Aorta (tissue), 5 donors: ENCODE data around the gene ARHGEF40. TPM values are rescaled to one million over a fixed set of nuclear protein-coding genes. Genes with fewer than 3 reads are reported as not detected.

Experiments
- ATAC-seq: fragments of 200-7000 bp; cut with Tn5 transposase; one replicate; pipeline ENCODE4 v1.9.1; 2022; ENCODE audit warnings: moderate library complexity; ENCODE audit not compliant: low FRiP score
- DNase-seq, 2 donors: peaks; one replicate each; pipeline ENCODE4 v3.0.0-alpha.2; 2020
- H3K27ac ChIP-seq, 2 donors: one replicate each; pipeline ENCODE4 v1.5.1; 2013; ENCODE audit warnings: low read length in 2 of 2, mild to moderate bottlenecking in 2 of 2, moderate library complexity in 2 of 2, control low read depth in 1 of 2, inconsistent platforms in 1 of 2, low read depth in 1 of 2
- H3K27me3 ChIP-seq, 2 donors: one replicate each; pipeline ENCODE4 v1.6.1; 2013; ENCODE audit warnings: control low read depth in 1 of 2, low read length in 1 of 2, mild to moderate bottlenecking in 1 of 2, moderate library complexity in 1 of 2; ENCODE audit not compliant: insufficient read depth in 2 of 2, control insufficient read depth in 1 of 2
- H3K36me3 ChIP-seq, 2 donors: one replicate each; pipeline ENCODE4 v1.6.1; 2013; ENCODE audit warnings: control low read depth in 1 of 2, low read length in 1 of 2, mild to moderate bottlenecking in 1 of 2; ENCODE audit not compliant: insufficient read depth in 2 of 2, control insufficient read depth in 1 of 2
- H3K4me1 ChIP-seq, 2 donors: one replicate each; pipeline ENCODE4 v1.6.1; 2013; ENCODE audit warnings: low read length in 2 of 2, control low read depth in 1 of 2, mild to moderate bottlenecking in 1 of 2, moderate library complexity in 1 of 2; ENCODE audit not compliant: insufficient read depth in 2 of 2, control insufficient read depth in 1 of 2
- H3K4me3 ChIP-seq, 2 donors: one replicate each; pipeline ENCODE4 v1.5.1; 2013; ENCODE audit warnings: low read length in 2 of 2, control low read depth in 1 of 2, mild to moderate bottlenecking in 1 of 2
- H3K9me3 ChIP-seq: one replicate; pipeline ENCODE4 v1.6.1; 2013; ENCODE audit warnings: mild to moderate bottlenecking, low read length; ENCODE audit not compliant: control insufficient read depth
- WGBS, 2 donors: extraction: QIAGEN DNeasy Blood & Tissue Kit; methylation state at CpG; one replicate each; pipeline ENCODE4 v1.1.7; 2013; 5-methylcytosine and 5-hydroxymethylcytosine counted together
- intact Hi-C, 2 donors: fragments of 100-400 bp; cut with DNase I; formaldehyde crosslinking; loops; one replicate each; pipeline versions ENCODE4 v1.14.2 to v1.15.0; 2022
- polyA plus RNA-seq, 2 donors: library from polyadenylated mRNA; stranded (reverse); fragments of 200-250 nt; gene quantifications; one replicate each; pipeline ENCODE4 v1.2.3, GENCODE V29; 2013
- total RNA-seq, 2 donors: library from RNA; stranded (reverse); fragmentation: NEBNext Ultra II Directional; extraction: Animal tissue kit (Norgen Biotek cat#: 25700); gene quantifications; one replicate each; pipeline ENCODE4 v1.2.1, GENCODE V29; 2021
- donor health status: healthy with polysubstance abuse.
- donor health status: Bipolar disorder and iron deficiency.
- donor health status: DM: no; HTN: no; CAD: no.
- donor health status: DM: no; HTN: no; CAD: no.
- donor health status: DM: yes; HTN: yes; CAD: no.

Gene ARHGEF40
- total and polyA plus RNA-seq, 4 donors: 5.4 to 68.3 (median 32.4) TPM

DNA sequence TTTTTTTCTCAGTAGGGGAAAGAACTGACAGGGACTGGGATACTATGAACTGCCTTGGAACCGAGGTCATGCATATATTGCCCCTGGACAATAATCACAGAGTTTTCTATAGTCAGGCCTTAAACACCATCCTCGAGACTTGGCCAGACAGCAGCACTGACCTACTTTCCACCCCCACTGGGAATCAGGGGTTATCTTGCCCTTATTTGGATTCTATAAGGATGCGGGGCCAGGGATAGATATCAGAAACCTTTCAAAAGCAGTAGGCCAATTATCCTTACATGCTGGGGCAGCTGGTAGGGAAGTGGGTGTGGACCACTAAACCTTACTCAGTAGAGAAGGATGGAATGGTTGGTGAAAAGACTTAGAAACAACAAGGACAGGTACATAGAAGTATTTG is 26.3 kb downstream of the ARHGEF40 start:
- Histone ChIP-seq H3K9me3 (no peaks in the 10 kb centered on the region), H3K27ac (no peak overlapping the region), H3K27me3 (no peaks in the 10 kb centered on the region), H3K4me1 (no peaks in the 10 kb centered on the region), H3K36me3 (no peaks in the 10 kb centered on the region), H3K4me3 (no peak overlapping the region)
- WGBS, 2 donors: 44 to 56% methylated on average over 3 of the region's 3 CpGs
- ATAC-seq: no peak
- intact Hi-C loops: no loop called here
- no peak for DNase-seq

- no peak for DNase-seq
- H3K36me3 ChIP-seq: no peaks in the 10 kb centered on the region
- WGBS, 2 donors: 28 to 34% methylated on average over 10 of the region's 10 CpGs
- H3K4me1 ChIP-seq: no peaks in the 10 kb centered on the region
- no peaks in the 10 kb centered on the region for H3K9me3 ChIP-seq
- intact Hi-C loops: no loop called here
- ATAC-seq: peak; percentile 1
- H3K27ac ChIP-seq: peak overlapping the region; percentile 65 to 97
- H3K27me3 ChIP-seq: no peaks in the 10 kb centered on the region
- H3K4me3 ChIP-seq: peak overlapping the region in 1 of 2 donors; percentile 84
Observed at GRCh38 chr14:21096978-21097635, 27.0 kb downstream of the ARHGEF40 start.

DNA sequence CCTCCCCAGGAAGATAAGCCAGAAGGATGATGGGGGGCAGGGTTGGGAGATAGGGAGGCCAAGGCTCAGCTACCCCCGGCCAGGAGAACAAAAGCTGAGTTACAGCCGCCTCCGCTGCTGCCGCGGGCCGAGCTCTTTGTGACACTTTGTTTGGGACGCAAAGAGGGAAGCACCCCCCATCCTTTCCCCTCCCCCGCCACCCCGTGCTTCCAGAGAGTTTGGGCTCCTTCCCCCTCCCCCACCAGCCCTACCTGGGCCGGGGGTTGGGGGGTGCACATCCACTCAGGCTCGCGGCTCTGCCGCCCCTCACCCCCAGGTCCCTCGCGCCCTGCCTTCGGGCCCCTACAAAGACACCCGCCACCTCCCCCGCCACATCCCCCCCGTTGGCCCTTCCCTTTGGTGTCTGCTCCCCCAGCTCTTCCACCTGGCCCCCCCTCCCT is 27.6 kb downstream of the ARHGEF40 start:
- 0 to 2% methylated on average over 14 to 19 of the region's 19 CpGs for WGBS, 2 donors
- DNase-seq: peak; percentile 61 to 80
- peak; percentile 9 for ATAC-seq
- H3K36me3 ChIP-seq: no peaks in the 10 kb centered on the region
- peak overlapping the region; percentile 65 to 97 for H3K27ac ChIP-seq
- intact Hi-C loops: no loop called here
- H3K27me3 ChIP-seq: no peaks in the 10 kb centered on the region
- peak overlapping the region; percentile 84 to 97 for H3K4me3 ChIP-seq
- no peaks in the 10 kb centered on the region for H3K4me1 ChIP-seq
- H3K9me3 ChIP-seq: no peaks in the 10 kb centered on the region

- Histone ChIP-seq H3K9me3 (no peaks in the 10 kb centered on the region), H3K36me3 (no peaks in the 10 kb centered on the region), H3K27ac (peak within 1 kb of the TSS; percentile 82 to 97), H3K27me3 (no peaks in the 10 kb centered on the region), H3K4me3 (peak within 1 kb of the TSS; percentile 84 to 97), H3K4me1 (no peaks in the 10 kb centered on the region)
- intact Hi-C loops: no loop called here
- DNase-seq: peak; percentile 73 to 87
- WGBS, 2 donors: 0 to 1% methylated on average over 6 to 89 of the region's 90 CpGs
- ATAC-seq: no peak
Observed at GRCh38 chr14:21098076-21098891, 28.2 kb downstream of the ARHGEF40 start, which contains the start of gene ZNF219. TSS of gene ZNF219 (minus strand) at chr14:21098655. CDS start at chr14:21093591, 5,064 bp downstream.

DNA sequence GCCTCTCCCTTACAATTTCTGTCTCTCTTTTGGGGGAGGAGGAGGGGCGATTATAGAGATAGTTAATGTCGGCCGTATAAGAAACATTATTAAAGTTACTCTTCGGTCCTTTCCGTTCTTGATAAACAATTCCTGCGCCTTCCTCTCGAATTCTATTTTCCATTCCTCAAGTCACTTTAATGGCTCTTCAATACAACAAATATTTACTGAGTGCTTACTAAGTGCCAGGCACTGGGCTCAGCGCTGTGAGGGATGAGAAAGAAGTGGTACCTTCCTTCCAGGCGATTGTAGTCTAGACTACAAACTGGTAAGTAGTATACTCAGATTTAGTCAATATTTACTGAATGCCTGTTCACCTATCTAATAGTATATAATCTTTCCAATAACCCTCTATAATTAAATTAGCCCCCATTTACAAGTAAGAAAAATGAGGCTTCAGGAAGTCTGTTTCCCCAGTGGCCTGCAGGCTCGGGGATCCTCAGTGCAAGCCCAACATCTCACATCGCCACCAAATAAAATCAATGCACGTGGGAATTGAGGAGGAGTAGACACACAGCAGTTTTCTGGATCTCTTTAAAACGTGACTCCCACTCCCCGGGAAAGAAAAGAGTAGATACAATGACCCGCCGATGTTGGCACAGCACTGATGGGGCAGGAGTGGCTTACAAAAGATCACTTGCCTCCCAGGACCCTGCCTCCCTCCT is 28.9 kb downstream of the ARHGEF40 start:
- H3K27me3 ChIP-seq: no peaks in the 10 kb centered on the region
- no peak for DNase-seq
- intact Hi-C loops: no loop called here
- no peaks in the 10 kb centered on the region for H3K36me3 ChIP-seq
- no peak for ATAC-seq
- H3K4me3 ChIP-seq: peak overlapping the region; percentile 84 to 97
- peak overlapping the region; percentile 82 to 97 for H3K27ac ChIP-seq
- no peaks in the 10 kb centered on the region for H3K4me1 ChIP-seq
- WGBS, 2 donors: 1 to 2% methylated on average over 16 of the region's 16 CpGs
- H3K9me3 ChIP-seq: no peaks in the 10 kb centered on the region

- H3K27ac ChIP-seq: peak overlapping the region; percentile 16 to 56
- intact Hi-C loops: no loop called here
- DNase-seq (no peak), ATAC-seq (no peak)
- no peaks in the 10 kb centered on the region for H3K36me3 ChIP-seq
- H3K27me3 ChIP-seq: no peaks in the 10 kb centered on the region
- 45 to 50% methylated on average over 5 of the region's 5 CpGs for whole genome bisulfite sequencing, 2 donors
- H3K4me1 ChIP-seq: no peaks in the 10 kb centered on the region
- H3K9me3 ChIP-seq: no peaks in the 10 kb centered on the region
- no peak overlapping the region for H3K4me3 ChIP-seq
Observed at GRCh38 chr14:21099596-21099985, 29.5 kb downstream of the ARHGEF40 start.

DNA sequence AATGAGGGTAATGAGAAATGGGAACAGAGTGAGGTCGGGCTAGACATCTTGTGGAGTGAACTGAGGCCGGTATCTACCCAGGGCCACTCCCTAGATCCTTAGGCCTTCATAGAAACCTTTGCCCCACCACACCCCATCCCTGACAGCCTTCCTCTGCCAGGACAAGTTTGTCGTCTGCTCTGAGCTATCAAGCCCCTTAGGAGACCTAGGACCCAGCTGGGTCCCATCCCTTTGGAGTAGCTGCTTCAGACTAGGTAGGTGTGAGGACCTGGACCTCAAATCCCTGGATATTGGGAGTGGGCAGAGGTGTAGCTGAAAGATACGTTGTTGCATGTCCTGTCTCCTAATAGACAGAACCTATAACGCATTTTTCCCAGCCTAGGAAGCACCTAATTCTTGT is 30.8 kb downstream of the ARHGEF40 start, which contains the start of gene TMEM253:
Gene TMEM253 (plus strand): TSS at position 136 of the 400 bp plus-strand sequence. CDS start 278 bp downstream, outside the sequence.
- H3K27me3 ChIP-seq: no peaks in the 10 kb centered on the region
- ATAC-seq: no peak
- peak within 1 kb of the TSS in 1 of 2 donors; percentile 56 for H3K27ac ChIP-seq
- H3K36me3 ChIP-seq: no peaks in the 10 kb centered on the region
- H3K4me1 ChIP-seq: no peaks in the 10 kb centered on the region
- no peak within 1 kb of the TSS for H3K4me3 ChIP-seq
- H3K9me3 ChIP-seq: no peaks in the 10 kb centered on the region
- DNase-seq: no peak
- WGBS, 2 donors: 86 to 89% methylated on average over 5 of the region's 5 CpGs
- intact Hi-C loops: no loop called here

- no peaks in the 10 kb centered on the region for H3K27me3 ChIP-seq
- no peak overlapping the region for H3K27ac ChIP-seq
- no peak for ATAC-seq
Observed at GRCh38 chr14:21101802-21102413, 31.8 kb downstream of the ARHGEF40 start.

More at GRCh38 chr14:21101802-21102413, 31.8 kb downstream of the ARHGEF40 start:
- Histone ChIP-seq H3K4me3 (no peak overlapping the region), H3K9me3 (no peaks in the 10 kb centered on the region), H3K4me1 (no peaks in the 10 kb centered on the region), H3K36me3 (no peaks in the 10 kb centered on the region)
- 87 to 90% methylated on average over 8 of the region's 8 CpGs for WGBS, 2 donors
- DNase-seq: no peak
- intact Hi-C loops: no loop called here
